NB4 (cell line): ENCODE data around the gene AASS.

Source experiments
- CTCF ChIP-seq: IDR thresholded peaks from one replicate; pipeline ENCODE4 v1.5.1; 2012; ENCODE audit warnings: low read depth, low read length
- MAX ChIP-seq: IDR thresholded peaks from 2 replicates; pipeline ENCODE4 v1.6.1; 2011; ENCODE audit warnings: low read depth, low read length
- MYC ChIP-seq: IDR thresholded peaks from 2 replicates; pipeline ENCODE4 v1.6.1; 2011; ENCODE audit warnings: low read depth, low read length
- POLR2A ChIP-seq: IDR thresholded peaks from 2 replicates; pipeline ENCODE4 v1.6.1; 2011; ENCODE audit warnings: mild to moderate bottlenecking; ENCODE audit not compliant: insufficient read length; ENCODE audit errors: extremely low read depth

GRCh38 chr7:122148081-122148480 lies 4.0 kb upstream of the AASS start:
- TF ChIP-seq CTCF (no peak), POLR2A (no peak), MAX (no peak), MYC (no peak)
